Naive thymus-derived CD8-positive, alpha-beta T cell (primary cell): ENCODE measurements around the gene NCKAP1. TPM values are rescaled to one million over a fixed set of nuclear protein-coding genes. Genes with fewer than 3 reads are reported as not detected.
A peak's percentile ranks its signal among the peaks of the same experiment; 100 is the strongest.
"Not testable (repeated sequence)": the region's sequence is repeated elsewhere in the genome, so short reads cannot be mapped to it uniquely, and the experiment has no call there.

Source experiments
- ATAC-seq, 2 donors: fragments of 150-1000 bp; cut with Tn5 transposase in 1 of 2; sonication (Bioruptor Pico), chemical (Tn5 transposase) in 1 of 2; 1 replicate in 1 of 2; 2 replicates in 1 of 2; pipeline ENCODE4 v1.10.0; 2021; ENCODE audit warnings: mild to moderate bottlenecking in 2 of 2, moderate library complexity in 2 of 2
- POLR2A ChIA-PET: fragments of 350-600 bp; sonication (Branson Sonifier 250); formaldehyde crosslinking; loops from one replicate; lab custom pipeline; 2021; ENCODE audit warnings: antibody characterized with exemption; lab: Charles Lee
- DNase-seq, 10 donors: peaks; one replicate each; pipeline versions ENCODE4 v3.0.0 to v3.0.0-alpha.2; 2020 to 2022
- H3K27ac Mint-ChIP-seq, 10 donors: one replicate each; pipeline ENCODE4 v1.8.0; 2020 to 2022; ENCODE audit warnings: mild to moderate bottlenecking in 10 of 10, mixed read lengths in 10 of 10, moderate library complexity in 4 of 10, inconsistent platforms in 1 of 10
- H3K27me3 Mint-ChIP-seq, 5 donors: one replicate each; pipeline ENCODE4 v1.8.0; 2021 to 2022; ENCODE audit warnings: mixed read lengths in 5 of 5
- H3K36me3 Mint-ChIP-seq, 3 donors: one replicate each; pipeline ENCODE4 v1.8.0; 2020 to 2022; ENCODE audit warnings: mixed read lengths in 3 of 3, mild to moderate bottlenecking in 2 of 3, inconsistent platforms in 1 of 3
- H3K4me1 Mint-ChIP-seq, 4 donors: one replicate each; pipeline ENCODE4 v1.8.0; 2021 to 2022; ENCODE audit warnings: mixed read lengths in 4 of 4
- H3K4me3 Mint-ChIP-seq, 10 donors: one replicate each; pipeline ENCODE4 v1.8.0; 2020 to 2022; ENCODE audit warnings: mild to moderate bottlenecking in 10 of 10, mixed read lengths in 10 of 10, moderate library complexity in 6 of 10, inconsistent platforms in 1 of 10
- H3K9me3 Mint-ChIP-seq, 9 donors: one replicate each; pipeline ENCODE4 v1.8.0; 2020 to 2022; ENCODE audit warnings: mixed read lengths in 9 of 9, mild to moderate bottlenecking in 3 of 9, inconsistent platforms in 1 of 9, moderate library complexity in 1 of 9
- polyA plus RNA-seq, 3 donors: library from polyadenylated mRNA; unstranded; fragments of 300-500 nt; fragmentation: Illumina TruSeq; gene quantifications; one replicate each; pipeline ENCODE4 v1.2.3, GENCODE V29; 2021
- total RNA-seq, 8 experiments: library from RNA in 2 of 8; stranded (reverse) in 2 of 8; gene quantifications; one replicate each; pipeline ENCODE4 v1.2.3 and lab custom pipeline; 2021 to 2026

NCKAP1 gene
- total and polyA plus RNA-seq, 5 experiments from 2014 or later, result 0.10 to 0.63 (median 0.27) TPM; not detected in 1

DNA sequence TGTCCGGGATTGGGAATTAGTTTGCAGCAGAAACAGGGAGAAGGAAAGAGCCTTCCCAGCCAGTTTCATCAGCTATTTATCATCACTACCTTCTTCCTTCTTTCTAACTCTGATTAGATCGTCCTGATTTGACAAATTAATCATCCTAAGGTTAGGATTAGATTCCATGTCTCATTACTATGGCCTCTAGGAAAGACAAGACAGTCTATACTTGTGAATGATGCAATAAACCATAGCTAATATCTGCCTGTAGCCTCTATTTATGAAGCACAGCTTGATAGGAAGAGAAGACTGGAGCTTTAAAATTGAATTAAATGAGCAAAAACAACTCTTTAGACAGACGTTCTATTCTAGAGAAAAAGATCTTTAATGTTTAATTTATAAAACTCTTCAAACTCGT lies 146.6 kb downstream of the NCKAP1 start:
- no peaks in the 10 kb centered on the region for H3K4me1 Mint-ChIP-seq
- H3K27ac Mint-ChIP-seq, result no peak overlapping the region
- POLR2A ChIA-PET, result no interaction called here
- H3K4me3 Mint-ChIP-seq, result no peak overlapping the region
- ATAC-seq (no peak), DNase-seq (no peak)
- peaks cover 0 to 8% (median 3%) of the 10 kb centered on the region in 5 donors for H3K27me3 Mint-ChIP-seq
- no peaks in the 10 kb centered on the region for H3K36me3 Mint-ChIP-seq
- peaks cover 0 to 3% (median 0%) of the 10 kb centered on the region in 9 donors for H3K9me3 Mint-ChIP-seq

DNA sequence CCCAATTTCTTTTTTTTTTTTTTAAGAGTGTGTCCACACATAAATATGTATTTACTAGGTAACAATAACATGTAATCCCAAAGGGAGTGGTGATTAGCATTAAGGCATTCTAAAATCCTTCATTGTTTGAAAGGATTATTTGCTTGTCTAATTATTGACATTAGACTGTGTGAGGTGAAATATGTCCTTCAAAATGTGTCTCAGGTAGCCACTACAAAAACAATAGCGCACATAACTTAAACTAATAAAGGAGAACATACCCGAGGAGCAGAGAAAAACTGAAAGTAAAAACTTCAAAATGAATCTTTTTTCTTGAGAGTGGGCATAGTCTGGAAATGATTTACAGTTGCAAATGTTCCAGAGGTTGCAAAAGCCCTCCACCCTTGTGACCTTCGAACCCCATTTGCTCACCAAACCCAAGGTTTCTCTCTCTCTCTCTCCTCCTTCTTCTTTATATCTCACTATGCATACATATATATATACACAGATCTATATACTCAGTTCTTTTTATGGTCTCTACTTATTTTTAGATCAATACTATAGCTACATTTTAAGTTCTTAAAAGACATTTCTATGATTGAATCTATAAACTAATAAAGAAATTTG lies 147.4 kb downstream of the NCKAP1 start:
- no peak for ATAC-seq
- no peaks in the 10 kb centered on the region for H3K36me3 Mint-ChIP-seq

DNA sequence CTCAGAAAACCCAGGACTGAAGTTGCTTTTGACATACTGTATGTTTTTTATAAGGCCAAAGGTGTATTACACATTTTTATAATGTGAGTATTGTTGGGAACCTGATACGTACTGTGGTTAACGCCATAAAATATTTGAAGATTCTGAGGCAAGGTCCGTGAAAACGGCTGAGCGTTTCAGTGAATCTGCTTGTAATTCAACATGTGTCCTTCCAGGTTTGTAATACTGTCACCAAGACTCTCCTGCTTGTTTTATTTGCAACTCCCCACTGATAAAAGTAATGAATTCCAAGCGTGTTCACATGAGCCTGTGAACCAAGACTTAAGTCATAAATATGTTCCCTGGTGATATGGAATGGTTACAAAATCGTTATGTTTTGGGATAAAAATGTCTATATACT lies 148.0 kb downstream of the NCKAP1 start:
- no peak overlapping the region for H3K4me3 Mint-ChIP-seq
- POLR2A ChIA-PET, result no interaction called here
- ATAC-seq (no peak), DNase-seq (no peak)
- peaks cover 0 to 7% (median 3%) of the 10 kb centered on the region in 5 donors for H3K27me3 Mint-ChIP-seq
- no peaks in the 10 kb centered on the region for H3K4me1 Mint-ChIP-seq
- no peak overlapping the region for H3K27ac Mint-ChIP-seq
- H3K9me3 Mint-ChIP-seq, result peaks cover 0 to 3% (median 0%) of the 10 kb centered on the region in 9 donors
- no peaks in the 10 kb centered on the region for H3K36me3 Mint-ChIP-seq

More for the DNA sequence above, 147.4 kb downstream of the NCKAP1 start:
- peaks cover 0 to 7% (median 3%) of the 10 kb centered on the region in 5 donors for H3K27me3 Mint-ChIP-seq
- no peaks in the 10 kb centered on the region for H3K4me1 Mint-ChIP-seq
- H3K4me3 Mint-ChIP-seq, result no peak overlapping the region
- POLR2A ChIA-PET, result no interaction called here
- H3K9me3 Mint-ChIP-seq, result peaks cover 0 to 3% (median 0%) of the 10 kb centered on the region in 9 donors
- no peak overlapping the region for H3K27ac Mint-ChIP-seq
- DNase-seq, result no peak

DNA sequence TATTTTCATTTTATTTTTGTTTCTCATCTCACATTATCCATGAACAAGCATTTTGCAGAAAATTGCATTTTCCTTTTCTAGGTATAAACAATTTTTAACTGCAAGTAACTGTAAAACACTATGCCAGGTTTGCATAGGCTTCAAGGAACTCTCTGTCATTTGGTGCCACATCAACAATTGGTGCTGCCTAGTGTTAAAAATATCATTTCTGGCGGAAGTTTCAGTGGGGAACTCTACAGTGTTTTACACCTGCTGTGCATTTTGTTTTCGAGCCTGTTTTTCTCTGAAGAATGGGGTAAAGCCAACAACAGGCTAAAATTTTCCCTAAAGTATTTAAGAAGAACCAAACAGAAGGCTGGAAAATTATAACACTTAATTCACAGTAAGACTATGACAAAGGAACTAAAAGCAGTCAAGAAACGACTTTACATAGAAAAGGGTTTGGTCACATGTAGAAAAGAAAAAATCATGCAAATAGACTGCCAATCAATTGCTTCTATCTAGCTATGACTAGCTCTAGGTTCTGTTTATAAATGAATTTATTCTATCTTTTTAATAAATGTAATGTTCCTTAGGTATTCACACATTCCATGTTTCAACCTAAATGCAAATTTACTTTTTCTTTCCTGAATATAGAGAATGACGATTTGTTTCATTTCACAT lies 150.4 kb downstream of the NCKAP1 start:
- H3K36me3 Mint-ChIP-seq, result no peaks in the 10 kb centered on the region
- POLR2A ChIA-PET, result no interaction called here
- no peak for ATAC-seq
- no peaks in the 10 kb centered on the region for H3K9me3 Mint-ChIP-seq
- no peaks in the 10 kb centered on the region for H3K4me1 Mint-ChIP-seq
- H3K4me3 Mint-ChIP-seq, result no peak overlapping the region
- no peak overlapping the region for H3K27ac Mint-ChIP-seq
- peaks cover 0 to 8% (median 3%) of the 10 kb centered on the region in 5 donors for H3K27me3 Mint-ChIP-seq
- no peak for DNase-seq

DNA sequence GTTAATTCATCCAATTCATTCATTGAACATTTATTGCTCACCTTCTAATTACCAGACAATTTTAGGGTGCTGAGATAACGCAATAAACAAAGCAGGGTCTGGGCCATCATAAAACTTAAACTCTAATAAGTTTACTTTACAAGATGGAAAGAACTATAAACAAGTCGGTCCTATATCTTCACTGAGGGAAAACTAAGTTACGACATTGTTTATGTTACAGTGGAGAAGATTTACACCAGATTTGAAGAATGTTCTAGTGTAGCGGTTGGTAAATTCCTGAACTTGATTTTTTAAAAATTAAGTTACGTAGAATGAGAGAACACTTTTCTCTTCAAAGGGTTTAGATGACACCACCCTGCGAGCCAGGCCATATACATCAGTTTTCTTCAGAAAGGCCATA lies 151.2 kb downstream of the NCKAP1 start:
- ATAC-seq (no peak), DNase-seq (no peak)
- no peaks in the 10 kb centered on the region for H3K9me3 Mint-ChIP-seq
- POLR2A ChIA-PET, result no interaction called here
- peaks cover 0 to 8% (median 3%) of the 10 kb centered on the region in 5 donors for H3K27me3 Mint-ChIP-seq
- H3K36me3 Mint-ChIP-seq, result no peaks in the 10 kb centered on the region
- no peak overlapping the region for H3K4me3 Mint-ChIP-seq
- no peak overlapping the region for H3K27ac Mint-ChIP-seq
- no peaks in the 10 kb centered on the region for H3K4me1 Mint-ChIP-seq

DNA sequence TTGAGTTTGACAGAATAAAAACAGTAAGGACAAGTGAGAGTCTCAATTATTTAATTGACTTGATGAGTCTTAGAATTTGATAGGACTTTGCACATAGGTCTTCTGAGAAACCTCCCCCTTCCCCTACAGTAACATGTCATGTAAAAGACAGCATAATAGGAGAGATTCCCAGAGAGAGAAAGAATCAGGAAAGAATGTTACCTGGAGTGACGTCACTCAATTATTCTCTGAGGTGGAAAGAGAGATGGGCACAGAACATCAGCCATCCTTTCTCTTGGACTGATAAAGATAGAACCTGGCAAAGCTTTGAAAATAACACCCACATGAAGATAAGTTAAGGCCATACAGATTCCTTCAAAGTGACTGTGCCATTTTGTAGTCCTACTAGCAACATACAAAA lies 152.5 kb downstream of the NCKAP1 start:
- POLR2A ChIA-PET, result no interaction called here
- DNase-seq (no peak), ATAC-seq (no peak)
- no peak overlapping the region for H3K4me3 Mint-ChIP-seq
- H3K9me3 Mint-ChIP-seq, result peaks cover 0 to 4% (median 3%) of the 10 kb centered on the region in 9 donors
- H3K27ac Mint-ChIP-seq, result no peak overlapping the region
- peaks cover 0 to 8% (median 3%) of the 10 kb centered on the region in 5 donors for H3K27me3 Mint-ChIP-seq
- H3K4me1 Mint-ChIP-seq, result no peaks in the 10 kb centered on the region
- no peaks in the 10 kb centered on the region for H3K36me3 Mint-ChIP-seq

DNA sequence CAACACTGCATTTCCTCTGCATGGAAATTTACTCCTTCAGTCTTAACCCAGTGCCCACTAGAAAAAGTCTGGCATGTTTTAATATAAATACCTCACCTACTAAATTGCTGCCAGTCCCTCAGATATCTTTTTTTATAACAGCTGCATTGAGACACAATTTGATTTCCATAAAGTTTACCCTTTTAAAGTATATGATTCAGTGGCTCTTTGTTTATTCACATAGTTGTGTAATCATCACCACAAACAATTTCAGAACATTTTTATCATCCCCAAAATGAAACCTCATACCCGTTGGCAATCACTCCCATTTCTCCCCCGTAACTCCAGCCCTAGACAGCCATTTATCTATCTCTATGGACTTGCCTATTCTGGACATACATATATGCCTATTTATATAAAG lies 154.8 kb downstream of the NCKAP1 start:
- Mint-ChIP-seq H3K36me3 (no peaks in the 10 kb centered on the region), H3K27me3 (peaks cover 0 to 10% (median 1%) of the 10 kb centered on the region in 5 donors), H3K27ac (no peak overlapping the region), H3K4me3 (no peak overlapping the region), H3K4me1 (no peaks in the 10 kb centered on the region), H3K9me3 (peaks cover 0 to 21% (median 9%) of the 10 kb centered on the region in 9 donors)
- no peak for DNase-seq
- POLR2A ChIA-PET, result no interaction called here
- ATAC-seq, result no peak

DNA sequence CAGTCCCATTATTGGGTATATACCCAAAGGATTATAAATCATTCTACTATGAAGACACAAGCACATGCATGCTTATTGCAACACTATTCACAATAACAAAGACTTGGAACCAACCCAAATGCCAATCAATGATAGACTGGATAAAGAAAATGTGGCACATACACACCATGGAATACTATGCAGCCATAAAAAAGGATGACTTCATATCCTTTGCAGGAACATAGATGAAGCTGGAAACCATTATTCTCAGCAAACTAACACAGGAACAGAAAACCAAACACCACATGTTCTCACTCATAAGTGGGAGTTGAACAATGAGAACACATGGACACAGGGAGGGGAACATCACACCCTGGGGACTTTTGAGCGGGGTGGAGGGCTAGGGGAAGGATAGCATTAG lies 158.2 kb downstream of the NCKAP1 start:
- DNase-seq, POLR2A ChIA-PET, H3K4me1 Mint-ChIP-seq, ATAC-seq, H3K4me3 Mint-ChIP-seq, H3K27ac Mint-ChIP-seq, H3K36me3 Mint-ChIP-seq: not testable (repeated sequence)
- Mint-ChIP-seq H3K27me3 (peaks cover 0 to 25% (median 2%) of the 10 kb centered on the region in 5 donors), H3K9me3 (peaks cover 10 to 40% (median 17%) of the 10 kb centered on the region in 9 donors)

DNA sequence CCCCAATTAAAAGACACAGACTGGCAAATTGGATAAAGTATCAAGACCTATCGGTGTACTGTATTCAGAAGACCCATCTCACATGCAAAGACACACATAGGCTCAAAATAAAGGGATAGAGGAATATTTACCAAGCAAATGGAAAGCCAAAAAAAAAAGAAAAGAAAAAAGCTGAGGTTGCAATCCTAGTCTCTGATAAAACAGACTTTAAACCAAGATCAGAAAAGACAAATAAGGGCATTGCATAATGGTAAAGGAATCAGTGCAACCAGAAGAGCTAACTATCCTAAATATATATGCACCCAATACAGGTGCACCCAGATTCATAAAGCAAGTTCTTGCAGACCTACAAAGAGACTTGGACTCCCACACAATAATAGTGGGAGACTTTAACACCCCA lies 161.6 kb downstream of the NCKAP1 start:
- H3K4me1 Mint-ChIP-seq, DNase-seq, H3K27ac Mint-ChIP-seq, ATAC-seq, H3K4me3 Mint-ChIP-seq, POLR2A ChIA-PET: not testable (repeated sequence)
- Mint-ChIP-seq H3K9me3 (peaks cover 10 to 40% (median 20%) of the 10 kb centered on the region in 9 donors), H3K36me3 (peaks cover 0 to 17% (median 0%) of the 10 kb centered on the region in 3 donors), H3K27me3 (peaks cover 7 to 29% (median 9%) of the 10 kb centered on the region in 5 donors)

DNA sequence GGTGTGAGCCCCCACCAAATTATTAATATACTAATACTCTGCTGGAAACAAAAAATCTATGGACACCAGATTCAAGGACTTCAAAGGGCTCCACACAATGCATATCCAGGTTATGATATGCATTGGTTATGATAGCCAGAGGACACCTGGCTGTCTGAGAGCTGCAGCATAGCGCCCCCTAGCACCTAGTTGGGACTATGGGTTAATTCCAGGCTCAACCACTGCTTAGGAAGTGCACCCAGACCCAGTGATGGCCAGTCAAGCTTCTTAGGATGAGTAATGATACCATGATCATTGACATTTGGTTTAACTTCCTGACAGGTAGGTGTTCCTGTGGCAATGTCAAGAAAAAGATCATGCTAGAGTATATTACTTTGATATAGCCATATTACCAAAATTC lies 168.0 kb downstream of the NCKAP1 start:
- Mint-ChIP-seq H3K36me3 (peaks cover 0 to 19% (median 2%) of the 10 kb centered on the region in 3 donors), H3K4me3 (no peak overlapping the region), H3K4me1 (peaks cover 10 to 28% (median 19%) of the 10 kb centered on the region in 4 donors), H3K9me3 (peaks cover 0 to 13% (median 0%) of the 10 kb centered on the region in 9 donors), H3K27ac (no peak overlapping the region), H3K27me3 (peaks cover 23 to 70% (median 51%) of the 10 kb centered on the region in 5 donors)
- DNase-seq (no peak), ATAC-seq (no peak)
- POLR2A ChIA-PET, result no interaction called here

DNA sequence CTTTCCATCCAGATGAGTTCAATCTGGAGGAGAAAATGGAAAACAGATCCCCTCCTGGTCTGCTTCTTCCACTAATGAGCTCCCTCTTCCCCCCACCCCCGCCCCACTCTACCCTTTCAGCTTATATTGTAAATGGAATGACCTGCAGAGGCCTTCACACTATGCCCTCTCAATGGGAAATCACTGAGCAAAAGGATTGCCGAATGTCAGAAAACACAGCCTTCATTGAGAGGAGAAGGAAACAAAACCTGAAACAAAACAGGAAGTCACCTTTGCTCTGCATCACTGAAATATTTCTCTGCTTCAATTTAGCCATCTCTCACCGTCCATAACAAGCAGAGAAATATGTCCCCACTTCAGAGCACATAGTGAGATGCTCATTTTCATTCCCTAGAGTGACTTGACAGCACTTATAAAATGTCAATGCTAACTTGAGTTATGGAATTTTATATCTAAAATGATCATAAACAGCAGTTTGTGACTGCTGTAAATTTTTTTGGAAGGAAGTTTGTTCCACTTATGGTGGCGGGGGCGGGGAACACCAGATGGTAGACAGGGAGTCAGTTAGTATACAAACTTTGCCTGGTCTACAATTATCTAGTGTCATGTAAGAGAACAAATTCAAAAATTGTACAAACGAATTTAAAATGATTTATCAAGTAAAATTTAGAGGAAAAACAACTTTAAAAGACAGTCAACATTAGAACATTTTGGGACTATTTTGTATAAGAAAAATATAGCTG lies 170.0 kb downstream of the NCKAP1 start:
- H3K27me3 Mint-ChIP-seq, result peaks cover 27 to 88% (median 62%) of the 10 kb centered on the region in 5 donors
- H3K36me3 Mint-ChIP-seq, result peaks cover 0 to 15% (median 2%) of the 10 kb centered on the region in 3 donors
- ATAC-seq (no peak), DNase-seq (no peak)
- peaks cover 0 to 5% (median 0%) of the 10 kb centered on the region in 9 donors for H3K9me3 Mint-ChIP-seq
- POLR2A ChIA-PET, result no interaction called here
- H3K4me3 Mint-ChIP-seq, result peak overlapping the region in 2 of 10 donors; percentile 8 to 16
- H3K27ac Mint-ChIP-seq, result no peak overlapping the region
- peaks cover 10 to 28% (median 19%) of the 10 kb centered on the region in 4 donors for H3K4me1 Mint-ChIP-seq

DNA sequence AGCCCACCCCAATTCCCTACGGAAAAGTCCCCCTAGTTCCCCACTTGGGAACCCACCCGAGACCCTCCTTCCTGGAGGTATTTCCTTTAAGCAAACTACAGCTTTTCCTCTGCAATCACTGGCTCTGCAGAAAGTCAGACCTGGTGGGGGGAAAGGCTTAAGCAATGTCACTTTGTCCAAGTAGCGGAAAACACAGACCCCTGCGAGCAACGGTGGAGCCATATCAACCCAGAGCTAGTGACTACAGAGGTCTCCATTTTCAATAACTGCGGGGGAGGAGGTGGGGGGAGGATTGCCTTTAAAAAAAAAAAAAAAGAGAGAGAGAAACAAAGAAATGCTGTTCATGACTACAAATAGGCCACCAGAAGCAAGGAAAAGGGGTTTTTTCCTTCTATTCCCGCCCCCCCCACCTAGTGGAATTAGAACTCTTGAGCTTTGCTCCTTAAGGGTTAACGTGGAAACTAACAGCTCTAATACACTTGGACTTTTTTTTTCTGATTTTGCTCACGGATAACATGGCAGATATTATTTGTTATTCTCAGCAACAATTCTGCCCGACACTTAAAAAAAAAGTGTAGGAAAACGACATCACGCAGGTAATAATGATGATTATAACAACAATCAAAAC lies 170.7 kb downstream of the NCKAP1 start:
- Mint-ChIP-seq H3K36me3 (peaks cover 0 to 15% (median 2%) of the 10 kb centered on the region in 3 donors), H3K9me3 (peaks cover 0 to 2% (median 0%) of the 10 kb centered on the region in 9 donors), H3K4me3 (peak overlapping the region in 4 of 10 donors; percentile 51 to 88 (median 74))

More for the DNA sequence above, 170.7 kb downstream of the NCKAP1 start:
- H3K27me3 Mint-ChIP-seq, result peaks cover 27 to 86% (median 66%) of the 10 kb centered on the region in 5 donors
- ATAC-seq, result no peak
- DNase-seq, result no peak
- H3K27ac Mint-ChIP-seq, result no peak overlapping the region
- POLR2A ChIA-PET, result no interaction called here
- H3K4me1 Mint-ChIP-seq, result peaks cover 10 to 28% (median 19%) of the 10 kb centered on the region in 4 donors
